GM23338 (cell line): ENCODE measurements around the gene DUS3L. TPM values are rescaled to one million over a fixed set of nuclear protein-coding genes. Genes with fewer than 3 reads are reported as not detected.

ENCODE experiments used
- ATAC-seq: fragments of 200-7000 bp; cut with Tn5 transposase; 3 replicates; pipeline ENCODE4 v1.9.1; 2020
- DNase-seq: peaks from one replicate; pipeline ENCODE4 v3.0.0-alpha.2; 2015; ENCODE audit warnings: low spot score
- H2AFZ ChIP-seq: fragments of 200-600 bp; sonication (generic); 2 replicates; pipeline ENCODE4 v1.8.0; 2016; ENCODE audit warnings: antibody characterized with exemption, mild to moderate bottlenecking, moderate library complexity
- H3F3A ChIP-seq: fragments of 200-600 bp; sonication (generic); replicated peaks from 2 replicates; pipeline ENCODE4 v1.8.0; 2017; ENCODE audit warnings: antibody characterized with exemption, mixed run types, low read depth
- H3K27ac ChIP-seq: fragments of 200-600 bp; sonication (generic); 2 replicates; pipeline ENCODE4 v1.6.1; 2016; ENCODE audit warnings: low read depth
- H3K27me3 ChIP-seq: fragments of 200-600 bp; sonication (generic); 2 replicates; pipeline ENCODE4 v1.8.0; 2016; ENCODE audit warnings: mild to moderate bottlenecking, mixed run types, moderate library complexity; ENCODE audit not compliant: insufficient read depth
- H3K36me3 ChIP-seq: fragments of 200-600 bp; sonication (generic); 2 replicates; pipeline ENCODE4 v1.8.0; 2016; ENCODE audit warnings: mild to moderate bottlenecking; ENCODE audit not compliant: insufficient read depth
- H3K4me1 ChIP-seq: fragments of 200-600 bp; sonication (generic); 2 replicates; pipeline ENCODE4 v1.8.0; 2016; ENCODE audit warnings: mild to moderate bottlenecking, moderate library complexity; ENCODE audit not compliant: insufficient read depth
- H3K4me2 ChIP-seq: fragments of 200-600 bp; sonication (generic); 2 replicates; pipeline ENCODE4 v1.7.1; 2017; ENCODE audit warnings: mixed run types
- H3K4me3 ChIP-seq: fragments of 200-600 bp; sonication (generic); 2 replicates; pipeline ENCODE4 v1.6.1; 2016; ENCODE audit warnings: mixed run types
- H3K79me2 ChIP-seq: fragments of 200-600 bp; sonication (generic); replicated peaks from 2 replicates; pipeline ENCODE4 v1.8.0; 2017; ENCODE audit warnings: mild to moderate bottlenecking; ENCODE audit not compliant: insufficient read depth
- H3K9me2 ChIP-seq: fragments of 200-600 bp; sonication (generic); 2 replicates; pipeline ENCODE4 v1.8.0; 2017; ENCODE audit not compliant: insufficient read depth
- H4K20me1 ChIP-seq: fragments of 200-600 bp; sonication (generic); replicated peaks from 2 replicates; pipeline ENCODE4 v1.8.0; 2017; ENCODE audit warnings: mild to moderate bottlenecking; ENCODE audit not compliant: insufficient read depth
- H3K27ac Mint-ChIP-seq: 2 replicates; pipeline ENCODE4 v1.8.0; 2020; ENCODE audit warnings: inconsistent platforms, mild to moderate bottlenecking, moderate library complexity, mixed read lengths
- H3K27me3 Mint-ChIP-seq: 3 replicates; pipeline ENCODE4 v1.8.0; 2022; ENCODE audit warnings: low read depth, mild to moderate bottlenecking, moderate library complexity, mixed read lengths, inconsistent platforms; ENCODE audit not compliant: insufficient read depth, poor library complexity
- H3K36me3 Mint-ChIP-seq: 3 replicates; pipeline ENCODE4 v1.8.0; 2021; ENCODE audit warnings: low read depth, mild to moderate bottlenecking, inconsistent platforms, moderate library complexity, mixed read lengths
- H3K4me1 Mint-ChIP-seq: 3 replicates; pipeline ENCODE4 v1.8.0; 2020; ENCODE audit warnings: mild to moderate bottlenecking, inconsistent platforms, mixed read lengths
- H3K4me3 Mint-ChIP-seq: 3 replicates; pipeline ENCODE4 v1.8.0; 2021; ENCODE audit warnings: moderate library complexity, mild to moderate bottlenecking, inconsistent platforms, mixed read lengths
- H3K9me3 Mint-ChIP-seq: 3 replicates; pipeline ENCODE4 v1.8.0; 2020; ENCODE audit warnings: moderate library complexity, mild to moderate bottlenecking, inconsistent platforms, mixed read lengths
- EZH2 ChIP-seq: fragments of 200-600 bp; sonication (generic); IDR thresholded peaks from one replicate; pipeline ENCODE4 v1.8.0; 2017; ENCODE audit warnings: antibody characterized with exemption, mild to moderate bottlenecking, low read depth; ENCODE audit not compliant: unreplicated experiment
- EZH2phosphoT487 ChIP-seq: fragments of 200-600 bp; sonication (generic); IDR thresholded peaks from one replicate; pipeline ENCODE4 v1.8.1; 2018; ENCODE audit warnings: antibody characterized with exemption; ENCODE audit not compliant: unreplicated experiment
- JUNB ChIP-seq: IDR thresholded peaks from one replicate; pipeline ENCODE4 v1.6.1; 2016; ENCODE audit warnings: antibody characterized with exemption; ENCODE audit not compliant: unreplicated experiment
- POLR2AphosphoS5 ChIP-seq: IDR thresholded peaks from 2 replicates; pipeline ENCODE4 v1.6.1; 2016; ENCODE audit warnings: antibody characterized with exemption, low read depth
- STAT1 ChIP-seq: IDR thresholded peaks from one replicate; pipeline ENCODE4 v1.6.1; 2016; ENCODE audit warnings: antibody characterized with exemption; ENCODE audit not compliant: unreplicated experiment
- ZNF114 ChIP-seq: fragments of 250-450 bp; sonication (Bioruptor Pico); IDR thresholded peaks from 2 replicates; pipeline ENCODE4 v1.5.0; 2020; ENCODE audit warnings: mild to moderate bottlenecking, moderate library complexity
- polyA plus RNA-seq: library from polyadenylated mRNA; unstranded; fragments of >200 nt; fragmentation: Nextera tagmentation; extraction: Ambion mirVana; gene quantifications from 2 replicates; pipeline ENCODE4 v1.2.1, GENCODE V29; 2016
- total RNA-seq: library from RNA; depleted of rRNA; stranded (reverse); fragments of >200 nt; shearing (Covaris generic); gene quantifications from 2 replicates; pipeline ENCODE4 v1.2.3, GENCODE V29; 2014
- TF ChIP-seq, protein P1 (sequence below): IDR thresholded peaks from one replicate; pipeline ENCODE4 v1.6.1; 2018; ENCODE audit warnings: antibody characterized with exemption; ENCODE audit not compliant: unreplicated experiment
- TF ChIP-seq, protein P2 (sequence below): IDR thresholded peaks from 2 replicates; pipeline ENCODE4 v1.6.1; 2016; ENCODE audit warnings: antibody characterized with exemption
- TF ChIP-seq, protein P3 (sequence below), 2 experiments: fragments of 200-600 bp in 1 of 2; sonication (generic) in 1 of 2; conservative IDR thresholded peaks; 2 replicates each; pipeline versions ENCODE4 v1.5.1 to v1.6.1; 2016 to 2017; ENCODE audit warnings: antibody characterized with exemption in 2 of 2, low read depth in 2 of 2, mild to moderate bottlenecking in 2 of 2, moderate library complexity in 1 of 2

Gene DUS3L
- total and polyA plus RNA-seq, 2 experiments from 2014 or later = 26.2 to 53.0 TPM

DNA sequence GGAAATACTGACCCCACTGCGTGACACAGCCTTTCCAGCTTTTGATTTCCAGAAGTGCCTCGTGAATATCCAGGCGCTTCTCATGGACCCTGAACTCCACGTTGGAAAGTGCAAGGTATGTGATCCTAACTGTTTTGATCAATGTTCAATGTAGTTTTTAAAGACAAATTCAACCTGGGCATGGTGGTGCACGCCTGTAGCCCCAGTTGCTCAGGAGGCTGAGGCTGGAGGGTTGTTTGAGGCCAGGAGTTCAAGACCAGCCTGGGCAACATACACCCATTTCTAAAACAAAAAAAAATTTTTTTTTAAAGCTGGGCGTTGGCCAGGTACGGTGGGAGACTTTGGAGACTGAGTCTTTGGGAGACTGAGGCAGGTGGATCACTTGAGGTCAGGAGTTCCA lies 39.3 kb downstream of the DUS3L start (continued):
- TF ChIP-seq, protein P1, sequence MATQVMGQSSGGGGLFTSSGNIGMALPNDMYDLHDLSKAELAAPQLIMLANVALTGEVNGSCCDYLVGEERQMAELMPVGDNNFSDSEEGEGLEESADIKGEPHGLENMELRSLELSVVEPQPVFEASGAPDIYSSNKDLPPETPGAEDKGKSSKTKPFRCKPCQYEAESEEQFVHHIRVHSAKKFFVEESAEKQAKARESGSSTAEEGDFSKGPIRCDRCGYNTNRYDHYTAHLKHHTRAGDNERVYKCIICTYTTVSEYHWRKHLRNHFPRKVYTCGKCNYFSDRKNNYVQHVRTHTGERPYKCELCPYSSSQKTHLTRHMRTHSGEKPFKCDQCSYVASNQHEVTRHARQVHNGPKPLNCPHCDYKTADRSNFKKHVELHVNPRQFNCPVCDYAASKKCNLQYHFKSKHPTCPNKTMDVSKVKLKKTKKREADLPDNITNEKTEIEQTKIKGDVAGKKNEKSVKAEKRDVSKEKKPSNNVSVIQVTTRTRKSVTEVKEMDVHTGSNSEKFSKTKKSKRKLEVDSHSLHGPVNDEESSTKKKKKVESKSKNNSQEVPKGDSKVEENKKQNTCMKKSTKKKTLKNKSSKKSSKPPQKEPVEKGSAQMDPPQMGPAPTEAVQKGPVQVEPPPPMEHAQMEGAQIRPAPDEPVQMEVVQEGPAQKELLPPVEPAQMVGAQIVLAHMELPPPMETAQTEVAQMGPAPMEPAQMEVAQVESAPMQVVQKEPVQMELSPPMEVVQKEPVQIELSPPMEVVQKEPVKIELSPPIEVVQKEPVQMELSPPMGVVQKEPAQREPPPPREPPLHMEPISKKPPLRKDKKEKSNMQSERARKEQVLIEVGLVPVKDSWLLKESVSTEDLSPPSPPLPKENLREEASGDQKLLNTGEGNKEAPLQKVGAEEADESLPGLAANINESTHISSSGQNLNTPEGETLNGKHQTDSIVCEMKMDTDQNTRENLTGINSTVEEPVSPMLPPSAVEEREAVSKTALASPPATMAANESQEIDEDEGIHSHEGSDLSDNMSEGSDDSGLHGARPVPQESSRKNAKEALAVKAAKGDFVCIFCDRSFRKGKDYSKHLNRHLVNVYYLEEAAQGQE = no peak
- TF ChIP-seq ZNF114 (CRISPR knock-in tag) (no peak), JUNB (no peak), POLR2AphosphoS5 (no peak)

DNA sequence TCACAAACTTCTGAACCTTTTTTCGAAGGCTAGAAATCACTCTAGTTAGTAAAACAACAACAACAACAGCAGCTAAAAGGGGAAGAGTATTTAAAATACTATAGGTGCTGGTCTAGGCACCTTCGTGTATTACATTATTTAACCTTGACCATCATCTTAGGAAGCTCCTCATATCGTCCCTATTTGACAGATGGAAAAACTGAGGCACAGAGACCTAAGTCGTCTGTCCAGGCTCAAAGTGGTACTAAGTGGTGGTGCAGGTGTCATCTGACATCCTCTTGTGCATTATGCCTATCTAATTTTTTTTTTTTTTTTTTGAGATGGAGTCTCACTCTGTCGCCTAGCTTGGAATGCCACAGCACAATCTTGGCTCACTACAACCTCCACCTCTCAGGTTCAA lies 41.5 kb downstream of the DUS3L start:
- Mint-ChIP-seq H3K36me3 (no peaks in the 10 kb centered on the region), H3K27me3 (peaks cover 15% of the 10 kb centered on the region), H3K27ac (no peak overlapping the region), H3K4me3 (no peak overlapping the region), H3K9me3 (no peaks in the 10 kb centered on the region), H3K4me1 (no peaks in the 10 kb centered on the region)
- Histone ChIP-seq H3K36me3 (no peaks in the 10 kb centered on the region), H4K20me1 (no peaks in the 10 kb centered on the region), H3K4me3 (no peak overlapping the region), H3K9me2 (no peaks in the 10 kb centered on the region), H3K27me3 (no peaks in the 10 kb centered on the region), H3K4me2 (no peak overlapping the region), H3K79me2 (no peaks in the 10 kb centered on the region), H3K4me1 (no peaks in the 10 kb centered on the region), H2AFZ (no peak overlapping the region), H3F3A (no peaks in the 10 kb centered on the region), H3K27ac (no peak overlapping the region)
- DNase-seq = no peak
- no peak for ATAC-seq
- TF ChIP-seq, protein P2, sequence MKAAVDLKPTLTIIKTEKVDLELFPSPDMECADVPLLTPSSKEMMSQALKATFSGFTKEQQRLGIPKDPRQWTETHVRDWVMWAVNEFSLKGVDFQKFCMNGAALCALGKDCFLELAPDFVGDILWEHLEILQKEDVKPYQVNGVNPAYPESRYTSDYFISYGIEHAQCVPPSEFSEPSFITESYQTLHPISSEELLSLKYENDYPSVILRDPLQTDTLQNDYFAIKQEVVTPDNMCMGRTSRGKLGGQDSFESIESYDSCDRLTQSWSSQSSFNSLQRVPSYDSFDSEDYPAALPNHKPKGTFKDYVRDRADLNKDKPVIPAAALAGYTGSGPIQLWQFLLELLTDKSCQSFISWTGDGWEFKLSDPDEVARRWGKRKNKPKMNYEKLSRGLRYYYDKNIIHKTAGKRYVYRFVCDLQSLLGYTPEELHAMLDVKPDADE = no peak
- TF ChIP-seq STAT1 (no peak), EZH2phosphoT487 (no peak), EZH2 (no peak), ZNF114 (CRISPR knock-in tag) (no peak)
- TF ChIP-seq, protein P3, sequence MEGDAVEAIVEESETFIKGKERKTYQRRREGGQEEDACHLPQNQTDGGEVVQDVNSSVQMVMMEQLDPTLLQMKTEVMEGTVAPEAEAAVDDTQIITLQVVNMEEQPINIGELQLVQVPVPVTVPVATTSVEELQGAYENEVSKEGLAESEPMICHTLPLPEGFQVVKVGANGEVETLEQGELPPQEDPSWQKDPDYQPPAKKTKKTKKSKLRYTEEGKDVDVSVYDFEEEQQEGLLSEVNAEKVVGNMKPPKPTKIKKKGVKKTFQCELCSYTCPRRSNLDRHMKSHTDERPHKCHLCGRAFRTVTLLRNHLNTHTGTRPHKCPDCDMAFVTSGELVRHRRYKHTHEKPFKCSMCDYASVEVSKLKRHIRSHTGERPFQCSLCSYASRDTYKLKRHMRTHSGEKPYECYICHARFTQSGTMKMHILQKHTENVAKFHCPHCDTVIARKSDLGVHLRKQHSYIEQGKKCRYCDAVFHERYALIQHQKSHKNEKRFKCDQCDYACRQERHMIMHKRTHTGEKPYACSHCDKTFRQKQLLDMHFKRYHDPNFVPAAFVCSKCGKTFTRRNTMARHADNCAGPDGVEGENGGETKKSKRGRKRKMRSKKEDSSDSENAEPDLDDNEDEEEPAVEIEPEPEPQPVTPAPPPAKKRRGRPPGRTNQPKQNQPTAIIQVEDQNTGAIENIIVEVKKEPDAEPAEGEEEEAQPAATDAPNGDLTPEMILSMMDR (conservative IDR thresholded peaks at IDR 0.05; ENCODE audit: low read depth in 2 of 2) = no peak
- TF ChIP-seq, protein P1 = no peak
